NAMALWA (cell line): Measurements from ENCODE around the gene TERF2IP.

Source experiments
- DNase-seq: peaks from one replicate; pipeline ENCODE4 v3.0.0-alpha.2; 2015; ENCODE audit warnings: low spot score

TERF2IP gene

GRCh38 chr16:75635036-75635435, 12.5 kb upstream of the TERF2IP start:
- DNase-seq: no peak

- DNase-seq: no peak
Observed at GRCh38 chr16:75640598-75640997, 7.0 kb upstream of the TERF2IP start.

GRCh38 chr16:75644240-75645012, 3.1 kb upstream of the TERF2IP start:
- DNase-seq: no peak

GRCh38 chr16:75647112-75647491, 471 bp upstream of the TERF2IP start:
- no peak for DNase-seq

- peak; percentile 87 for DNase-seq
Observed at GRCh38 chr16:75648265-75649076, 898 bp downstream of the TERF2IP start.

- DNase-seq: peak; percentile 20
Observed at GRCh38 chr16:75653922-75654321, 6.3 kb downstream of the TERF2IP start.

- DNase-seq: no peak
Observed at GRCh38 chr16:75658175-75658574, 10.6 kb downstream of the TERF2IP start.

- no peak for DNase-seq
Observed at GRCh38 chr16:75660321-75660720, 12.7 kb downstream of the TERF2IP start.

GRCh38 chr16:75660726-75661302, 13.2 kb downstream of the TERF2IP start:
- no peak for DNase-seq

GRCh38 chr16:75667503-75667902, 19.9 kb downstream of the TERF2IP start:
- DNase-seq: no peak

- DNase-seq: no peak
Observed at GRCh38 chr16:75676909-75677308, 29.3 kb downstream of the TERF2IP start, which contains the start of gene CPHXL2. Gene CPHXL2 (minus strand): TSS chr16:75677009. CDS start chr16:75676999, 10 bp downstream.

GRCh38 chr16:75679366-75679765, 31.8 kb downstream of the TERF2IP start:
- no peak for DNase-seq

- no peak for DNase-seq
Observed at GRCh38 chr16:75682308-75682707, 34.7 kb downstream of the TERF2IP start.

GRCh38 chr16:75687361-75687760, 39.8 kb downstream of the TERF2IP start:
- no peak for DNase-seq

GRCh38 chr16:75695708-75696107, 48.1 kb downstream of the TERF2IP start:
- DNase-seq: peak; percentile 31

GRCh38 chr16:75697571-75697970, 50.0 kb downstream of the TERF2IP start:
- DNase-seq: no peak

GRCh38 chr16:75701361-75701760, 53.8 kb downstream of the TERF2IP start, which contains the start of gene DUXB:
Gene DUXB (minus strand): TSS chr16:75701461. CDS start chr16:75701418, 43 bp downstream.
- no peak for DNase-seq

- no peak for DNase-seq
Observed at GRCh38 chr16:75702242-75702641, 54.7 kb downstream of the TERF2IP start.

- no peak for DNase-seq
Observed at GRCh38 chr16:75703306-75703705, 55.7 kb downstream of the TERF2IP start.
